HG02943 (cell line): Measurements from ENCODE around the gene RFX5.
"Not testable (repeated sequence)": the region's sequence is repeated elsewhere in the genome, so short reads cannot be mapped to it uniquely, and the experiment has no call there.

ENCODE experiments used
- ATAC-seq: cut with Tn5 transposase; IDR thresholded peaks from one replicate; pipeline ENCODE4 v1.9.1; 2021; ENCODE audit warnings: mild to moderate bottlenecking, low read depth, moderate library complexity; ENCODE audit not compliant: unreplicated experiment

RFX5 gene

DNA sequence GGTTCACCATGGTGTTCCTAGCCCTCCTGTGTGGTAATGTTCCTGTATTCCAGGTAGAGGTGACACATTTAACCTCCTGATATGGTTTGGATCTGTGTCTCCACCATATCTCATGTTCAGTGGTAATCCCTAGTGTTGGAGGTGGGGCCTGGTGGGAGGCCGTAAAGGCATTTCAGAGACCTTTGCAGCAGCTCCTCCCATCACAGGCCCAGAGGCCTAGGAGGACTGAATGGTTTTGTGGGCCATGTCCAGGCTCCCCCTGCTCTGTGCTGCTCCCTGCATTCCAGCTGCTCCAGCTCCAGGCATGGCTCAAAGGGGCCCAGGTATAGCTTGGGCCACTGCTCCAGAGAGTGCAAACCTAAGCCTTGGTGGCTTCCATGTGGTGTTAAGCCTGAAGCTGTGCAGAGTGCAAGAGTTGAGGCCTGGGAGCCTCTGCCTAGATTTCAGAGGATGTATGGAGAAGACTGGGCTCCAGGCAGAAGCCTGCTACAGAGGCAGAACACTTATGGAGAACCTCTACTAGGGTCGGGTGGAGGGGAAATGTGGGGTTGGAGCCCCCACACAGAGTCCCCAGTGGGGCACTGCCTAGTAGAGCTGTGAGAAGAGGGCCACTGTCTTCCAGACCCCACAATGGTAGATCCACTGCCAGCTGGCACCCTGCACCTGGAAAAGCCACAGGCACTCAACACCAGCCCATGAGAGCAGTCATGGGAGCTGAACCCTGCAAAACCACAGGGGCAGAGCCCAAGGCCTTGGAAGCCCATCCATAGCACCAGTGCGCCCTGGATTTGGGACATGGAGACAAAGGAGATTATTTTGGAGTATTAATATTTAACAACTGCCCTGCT is 15.5 kb upstream of the RFX5 start:
- ATAC-seq: no peak

DNA sequence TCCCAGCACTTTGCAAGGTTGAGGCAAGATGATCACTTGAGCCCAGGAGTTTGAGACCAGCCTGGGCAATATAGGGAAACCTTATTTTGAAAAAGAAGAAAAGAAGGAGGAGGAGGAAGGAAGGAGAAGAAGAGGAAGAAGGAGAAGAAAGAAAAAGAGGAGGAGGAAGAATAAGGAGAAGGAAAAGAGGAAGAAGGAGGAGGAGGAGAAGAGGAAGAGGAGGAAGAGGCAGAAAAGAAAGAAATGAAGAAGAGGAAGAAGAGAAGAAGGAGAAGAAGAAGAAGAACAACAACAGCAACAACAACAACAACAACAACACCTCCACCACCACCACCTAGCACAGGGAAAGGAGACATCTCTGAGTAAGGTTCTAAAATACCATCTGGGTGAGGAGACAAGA is 14.8 kb upstream of the RFX5 start:
- no peak for ATAC-seq

DNA sequence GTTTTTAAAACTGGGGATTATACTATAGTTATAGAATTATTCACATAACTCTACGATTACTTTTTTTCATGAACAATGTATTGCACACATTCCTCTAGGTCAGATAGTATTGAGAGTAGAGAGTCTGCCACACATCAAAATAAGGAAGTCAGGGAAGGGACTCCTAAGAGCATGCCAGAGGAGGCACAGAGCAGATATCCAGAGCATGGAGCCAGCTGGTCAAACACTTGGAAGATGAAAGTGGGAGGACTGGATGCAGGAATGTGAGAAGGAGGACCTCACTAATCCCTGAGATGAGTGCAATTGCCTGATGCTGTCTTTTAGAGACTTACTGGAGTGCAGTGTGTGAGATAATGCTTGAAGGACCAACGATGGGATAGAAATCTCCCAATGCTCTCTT is 9.6 kb upstream of the RFX5 start:
- ATAC-seq: no peak

DNA sequence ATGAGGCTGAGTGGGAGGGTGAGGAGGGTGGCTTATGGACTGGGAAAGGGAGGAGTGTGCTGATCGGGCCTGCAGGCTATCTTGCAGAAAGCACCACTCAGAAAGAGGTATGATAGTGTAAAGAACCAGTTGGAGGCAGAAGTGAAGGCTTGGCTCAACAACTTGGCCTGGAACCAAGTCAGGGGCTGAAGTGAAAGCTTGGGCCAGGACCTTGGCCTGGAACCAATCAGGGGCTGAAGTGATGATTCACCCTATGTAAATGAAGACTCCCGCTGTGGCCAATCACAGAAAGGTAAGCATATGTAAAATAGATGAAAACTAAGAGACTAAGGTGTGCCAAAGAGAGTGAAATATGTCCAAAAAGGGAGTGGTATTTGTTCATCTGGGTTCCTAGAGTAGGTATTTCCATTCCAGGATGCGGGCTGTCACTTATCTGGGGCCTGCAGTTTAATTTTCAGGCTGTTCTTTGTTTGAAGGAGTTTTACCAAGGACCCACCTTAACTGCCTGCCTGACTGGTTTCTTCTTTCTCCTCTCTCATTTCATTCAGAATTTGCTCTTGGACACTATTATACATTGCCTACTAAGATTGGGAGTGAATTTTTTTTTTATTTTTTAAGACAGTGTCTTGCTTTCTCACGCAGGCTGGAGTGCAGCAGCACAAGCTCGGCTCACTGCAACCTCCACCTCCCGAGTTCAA is 5.1 kb upstream of the RFX5 start:
- ATAC-seq: no peak

DNA sequence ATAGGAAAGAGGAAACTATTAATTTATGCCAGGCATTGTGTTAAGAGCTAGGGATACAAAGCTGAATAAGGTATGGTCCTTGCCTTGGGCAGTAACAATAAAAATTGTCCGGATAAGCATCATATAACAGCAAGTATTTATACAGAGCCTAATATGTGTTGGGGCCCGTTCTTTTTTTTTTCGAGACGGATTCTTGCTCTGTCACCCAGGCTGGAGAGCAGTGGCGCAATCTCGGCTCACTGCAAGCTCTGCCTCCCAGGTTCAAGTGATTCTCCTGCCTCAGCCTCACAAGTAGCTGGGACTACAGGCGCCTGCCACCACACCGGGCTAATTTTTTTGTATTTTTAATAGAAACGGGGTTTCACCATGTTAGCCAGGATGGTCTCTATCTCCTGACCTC is 3.3 kb upstream of the RFX5 start:
- ATAC-seq: not testable (repeated sequence)

DNA sequence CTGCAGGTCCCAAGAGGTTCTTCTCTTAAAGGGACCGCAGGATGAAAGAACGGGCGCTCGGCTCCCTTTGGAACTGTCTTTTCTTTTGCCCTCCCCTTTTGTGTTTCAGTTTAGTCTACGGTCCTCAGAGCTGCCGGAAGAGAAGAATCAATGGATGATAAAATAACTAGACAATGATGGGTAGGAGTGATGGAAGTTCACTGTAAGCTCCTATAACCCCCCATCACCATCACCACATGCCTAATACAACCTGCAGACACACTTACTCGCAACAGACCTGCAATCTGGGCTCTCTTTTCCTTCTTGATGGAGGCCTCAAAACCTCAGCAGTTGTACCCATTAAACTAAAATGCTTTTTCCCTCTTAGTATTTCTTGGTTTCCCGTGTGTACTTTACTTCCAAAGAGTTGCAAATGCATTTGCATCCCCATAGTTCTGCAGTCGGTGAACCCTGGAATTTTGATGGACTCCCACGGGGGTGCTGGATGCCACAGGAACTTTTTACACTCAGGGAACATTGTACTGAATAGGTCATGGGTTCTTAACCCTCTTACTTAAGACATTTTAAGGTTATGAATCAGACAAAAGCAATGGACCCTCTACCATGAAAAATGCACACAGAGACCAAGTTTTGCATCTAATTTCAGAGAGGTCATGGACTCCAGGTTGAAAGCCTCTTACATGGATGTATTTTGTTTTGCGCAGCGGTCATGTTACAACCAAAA is 633 bp upstream of the RFX5 start:
- ATAC-seq: no peak

DNA sequence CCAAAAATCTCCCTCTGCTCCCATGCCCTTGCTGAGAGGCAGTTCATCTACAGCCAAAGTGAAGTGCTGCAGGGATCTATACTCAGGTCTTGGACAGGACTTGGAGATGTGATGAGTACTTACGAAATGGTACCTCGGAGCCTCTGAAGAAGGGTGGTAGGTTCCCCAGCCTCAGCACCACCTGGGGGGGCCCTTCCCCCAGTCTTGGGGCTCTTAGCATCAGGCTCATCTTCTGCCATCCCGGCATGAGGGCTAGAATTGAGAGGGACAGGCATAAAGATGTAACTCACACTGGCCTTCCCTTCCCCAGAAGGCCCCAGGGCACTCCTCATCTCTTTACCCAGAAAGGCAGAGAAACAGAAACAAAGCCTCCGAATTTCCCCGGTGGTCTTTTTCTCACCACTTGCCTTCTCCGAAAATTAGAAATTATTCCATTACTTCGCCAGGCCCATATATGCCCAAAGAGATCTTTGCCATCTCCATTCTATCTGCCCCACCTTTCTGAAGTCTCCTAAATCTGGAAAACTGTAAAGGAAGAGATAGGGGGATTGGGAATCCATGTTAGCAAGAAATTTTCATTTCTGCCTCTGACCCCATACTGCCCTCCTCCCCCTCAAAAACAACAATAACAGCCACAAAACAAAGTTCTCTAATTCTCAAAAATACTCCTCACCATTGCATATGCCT is 827 bp downstream of the RFX5 start:
- no peak for ATAC-seq

DNA sequence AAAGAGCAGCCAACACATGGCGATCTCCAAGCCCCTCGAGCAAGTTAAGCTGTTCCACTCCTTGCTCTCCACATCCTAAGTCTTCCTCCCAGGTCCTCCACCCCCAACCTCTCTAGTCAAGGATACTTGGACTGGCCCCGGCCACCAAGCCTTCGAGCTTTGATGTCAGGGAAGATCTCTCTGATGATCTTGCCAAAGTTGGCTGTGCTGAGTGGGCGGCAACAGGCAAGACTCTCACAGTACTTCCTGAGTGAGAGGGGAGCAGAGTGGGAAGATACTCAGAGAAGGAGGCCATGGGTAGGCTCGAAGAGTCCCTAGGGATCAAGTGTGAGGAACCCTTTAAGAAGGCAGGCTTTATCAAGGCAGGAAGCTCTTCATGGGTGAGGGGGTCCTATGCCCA is 2.8 kb downstream of the RFX5 start:
- no peak for ATAC-seq

DNA sequence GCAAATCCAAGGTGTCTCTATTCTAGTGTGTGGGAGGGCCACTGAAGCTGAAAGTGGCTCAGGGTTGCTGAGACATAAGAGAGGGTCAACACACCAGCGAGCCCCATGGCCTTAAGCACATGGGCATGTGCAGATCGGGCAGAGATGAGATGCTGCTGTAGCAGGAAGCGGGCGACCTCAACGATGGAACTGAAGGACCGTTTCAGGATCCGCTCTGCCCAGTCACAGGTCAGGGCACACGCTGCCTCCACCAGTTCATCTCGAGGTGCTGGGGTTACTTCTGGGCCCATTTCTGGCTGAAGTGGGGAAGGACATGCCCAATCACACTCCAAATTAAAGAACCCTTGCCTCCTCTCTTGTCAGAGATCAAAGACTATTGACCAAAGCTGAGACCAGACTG is 3.5 kb downstream of the RFX5 start:
- ATAC-seq: no peak

DNA sequence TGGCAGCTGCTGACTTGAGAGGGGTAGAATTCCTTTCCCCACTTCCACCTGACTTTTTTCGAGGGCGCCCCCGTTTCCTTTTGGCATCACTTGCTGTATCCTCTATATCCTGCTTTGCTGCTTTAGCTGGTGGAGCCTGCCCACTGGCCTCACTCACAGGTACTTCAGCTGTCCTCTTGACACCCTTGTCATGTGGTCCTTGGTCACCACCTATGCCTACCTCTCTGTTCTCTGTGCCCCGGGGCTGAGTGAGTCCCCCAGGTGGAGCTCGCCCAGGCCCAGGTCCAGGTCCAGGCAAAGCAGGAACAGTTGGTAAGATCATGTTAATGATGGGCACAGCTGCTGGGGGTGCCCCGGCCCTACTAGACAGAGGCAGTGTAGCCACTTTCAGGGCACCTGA is 4.5 kb downstream of the RFX5 start:
- no peak for ATAC-seq

DNA sequence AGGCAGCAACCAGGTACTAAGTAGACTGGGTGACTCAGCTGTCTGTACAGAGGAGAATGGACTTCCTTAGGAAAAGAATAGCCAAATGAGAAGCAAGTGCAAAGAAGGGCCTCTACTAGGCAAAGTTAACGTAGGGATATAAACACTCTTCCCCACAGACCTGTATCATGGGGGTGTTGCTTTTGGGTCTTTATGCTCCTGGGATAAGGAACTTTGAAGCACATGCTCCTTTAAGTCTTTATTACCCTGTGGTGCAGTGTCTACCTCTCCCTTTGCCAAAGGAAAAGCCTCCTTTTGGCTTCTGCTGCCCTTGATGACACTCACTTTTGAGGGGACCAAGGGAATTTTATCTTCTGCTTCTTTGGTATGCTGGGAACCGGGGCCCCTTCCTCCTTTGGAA is 5.0 kb downstream of the RFX5 start:
- no peak for ATAC-seq

DNA sequence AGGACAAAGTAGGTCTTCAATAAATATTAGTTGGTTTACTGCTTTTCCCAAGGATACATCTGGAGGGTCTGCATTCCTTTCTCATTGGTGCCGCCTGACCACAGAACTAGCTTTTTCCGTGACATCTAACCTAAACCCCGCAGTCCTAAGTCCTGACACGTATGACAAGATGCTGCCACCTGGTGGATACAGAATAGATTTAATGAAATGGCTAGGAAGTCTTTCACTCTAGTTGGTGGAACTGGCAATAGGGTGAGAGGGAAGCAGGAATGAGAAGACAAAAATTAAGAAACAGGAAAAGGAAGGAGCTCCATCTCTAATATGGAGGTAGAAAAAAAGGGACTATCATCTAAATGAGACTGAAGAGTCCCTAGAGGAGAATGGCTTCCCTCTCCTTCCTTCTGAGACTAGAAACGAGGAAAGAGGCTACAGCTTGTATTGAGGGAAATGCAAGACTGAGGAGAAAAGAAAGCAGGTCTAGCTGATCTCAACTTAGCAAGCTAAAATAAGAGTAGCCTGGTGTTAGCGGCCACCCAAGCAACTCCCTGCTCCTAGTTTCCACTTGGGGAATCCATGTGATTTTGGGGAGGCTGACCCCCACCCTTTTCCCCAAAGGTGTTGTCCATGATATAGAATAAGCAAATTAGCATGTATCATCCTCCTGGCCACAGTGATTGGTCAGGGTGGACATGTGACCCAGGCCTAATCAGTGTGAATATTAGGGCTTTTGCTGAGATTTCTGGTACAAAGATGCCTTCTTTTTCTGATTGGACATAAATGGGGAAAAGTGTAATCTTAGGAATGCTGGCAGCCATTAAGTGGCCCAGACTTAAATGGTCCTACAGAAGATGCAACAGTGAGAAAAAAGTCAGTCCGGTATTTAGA is 5.9 kb downstream of the RFX5 start:
- no peak for ATAC-seq

DNA sequence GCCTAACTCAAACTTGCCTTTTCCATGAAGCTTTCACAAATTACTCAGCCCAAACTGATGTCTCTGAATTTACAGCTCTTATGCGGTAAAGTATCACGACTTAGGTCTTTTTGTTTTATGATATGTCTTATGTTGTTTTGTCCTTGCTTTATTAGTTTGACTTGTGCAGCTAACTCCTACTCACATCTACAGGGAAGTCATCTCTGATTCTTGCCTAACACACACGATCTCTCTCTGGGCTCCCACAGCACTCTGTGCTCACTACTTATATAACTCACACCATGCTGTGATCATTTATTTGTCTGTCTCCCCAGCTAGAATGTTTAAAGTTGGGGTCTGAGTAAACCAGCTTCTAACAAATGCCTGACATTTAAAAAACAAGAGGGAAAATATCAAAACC is 10.5 kb downstream of the RFX5 start:
- no peak for ATAC-seq

DNA sequence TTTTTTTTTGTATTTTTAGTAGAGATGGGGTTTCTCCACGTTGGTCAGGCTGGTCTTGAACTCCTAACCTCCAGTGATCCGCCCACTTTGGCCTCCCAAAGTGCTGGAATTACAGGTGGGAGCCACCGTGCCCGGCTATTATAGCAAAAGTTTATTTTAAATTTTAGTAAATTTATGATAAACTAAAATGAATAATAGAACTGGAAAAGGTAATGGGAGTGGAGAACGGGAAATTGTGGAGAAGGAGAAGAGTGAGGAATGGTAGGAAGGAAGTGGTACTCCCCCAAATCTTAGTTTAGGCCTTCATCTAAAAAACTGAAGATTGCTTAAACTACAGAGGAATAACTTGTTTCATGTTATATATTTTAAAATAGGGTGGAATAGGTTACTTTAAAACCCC is 12.2 kb downstream of the RFX5 start:
- no peak for ATAC-seq

DNA sequence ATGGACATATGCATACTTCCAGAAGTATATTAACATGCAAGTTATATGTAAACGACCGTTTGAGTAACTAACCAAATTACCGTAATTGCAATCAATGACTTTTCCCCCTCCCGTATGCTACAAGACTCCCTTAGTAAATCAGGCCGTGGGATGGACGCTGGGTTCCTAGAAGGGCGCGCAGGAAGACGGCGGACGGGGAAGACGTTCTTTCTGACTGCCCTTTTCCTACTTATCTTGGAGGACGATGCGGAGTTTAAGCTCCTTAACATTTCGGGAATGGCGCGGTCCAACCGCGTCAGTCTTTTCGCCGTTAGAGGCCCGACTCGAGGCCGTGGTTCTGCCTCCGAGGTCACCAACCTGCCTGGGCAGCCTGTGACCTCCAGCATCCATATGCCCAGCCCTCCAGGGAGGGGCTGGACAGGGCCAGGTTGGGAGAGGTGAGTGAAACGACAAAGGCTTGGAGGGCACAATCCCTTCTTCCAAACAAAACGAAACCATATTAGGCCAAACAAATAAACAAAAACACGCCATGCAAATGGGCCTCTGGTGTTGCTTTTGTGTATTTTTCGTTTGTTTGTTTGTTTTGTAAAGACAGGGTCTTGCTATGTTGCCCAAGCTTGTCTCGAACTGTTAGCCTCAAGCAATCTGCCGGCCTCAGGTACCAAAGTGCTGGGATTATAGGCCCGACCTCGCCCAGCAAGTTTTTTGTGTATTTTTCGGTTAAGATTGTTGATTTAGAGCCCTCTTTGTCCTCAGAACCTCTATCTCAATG is 19.0 kb downstream of the RFX5 start:
- ATAC-seq: no peak

DNA sequence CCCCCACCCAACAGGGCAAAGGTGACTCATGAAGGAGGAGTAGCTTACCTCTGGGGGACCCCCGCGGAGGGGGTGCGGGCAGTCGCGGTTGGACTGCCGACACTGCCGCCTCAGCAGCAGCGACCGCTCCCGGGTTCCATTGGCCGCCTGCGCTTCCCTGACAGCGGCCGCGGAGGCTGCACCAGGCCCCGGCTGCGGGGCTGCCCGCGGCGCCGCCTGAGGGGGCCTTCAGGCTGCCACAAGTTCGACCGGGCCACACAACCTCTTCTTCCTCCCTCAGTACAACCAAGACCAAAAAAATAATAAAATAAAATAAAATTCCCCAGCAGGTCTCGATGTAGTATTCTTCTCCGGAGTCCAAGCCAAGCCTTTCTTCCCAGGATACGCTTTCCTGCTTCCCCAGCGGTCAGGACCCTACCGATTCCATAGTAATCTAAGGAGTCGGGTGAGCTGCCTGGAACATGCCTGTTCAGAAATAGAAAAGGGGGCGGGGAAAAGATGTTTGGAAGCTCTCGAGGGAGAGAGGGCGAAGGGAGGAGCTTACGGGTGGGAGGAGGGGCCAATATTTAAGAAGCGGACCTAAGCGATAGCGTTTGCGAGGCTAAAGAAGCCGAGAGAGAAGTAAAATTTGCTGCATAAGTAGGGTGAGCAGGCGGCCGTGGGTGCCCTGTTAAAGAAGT is 19.7 kb downstream of the RFX5 start, which contains the start of gene PI4KB:
Gene PI4KB, minus strand, starts transcription at position 194 of the 680 bp plus-strand sequence. CDS start 10,935 bp downstream, outside the sequence.
- peak; percentile 71 for ATAC-seq

DNA sequence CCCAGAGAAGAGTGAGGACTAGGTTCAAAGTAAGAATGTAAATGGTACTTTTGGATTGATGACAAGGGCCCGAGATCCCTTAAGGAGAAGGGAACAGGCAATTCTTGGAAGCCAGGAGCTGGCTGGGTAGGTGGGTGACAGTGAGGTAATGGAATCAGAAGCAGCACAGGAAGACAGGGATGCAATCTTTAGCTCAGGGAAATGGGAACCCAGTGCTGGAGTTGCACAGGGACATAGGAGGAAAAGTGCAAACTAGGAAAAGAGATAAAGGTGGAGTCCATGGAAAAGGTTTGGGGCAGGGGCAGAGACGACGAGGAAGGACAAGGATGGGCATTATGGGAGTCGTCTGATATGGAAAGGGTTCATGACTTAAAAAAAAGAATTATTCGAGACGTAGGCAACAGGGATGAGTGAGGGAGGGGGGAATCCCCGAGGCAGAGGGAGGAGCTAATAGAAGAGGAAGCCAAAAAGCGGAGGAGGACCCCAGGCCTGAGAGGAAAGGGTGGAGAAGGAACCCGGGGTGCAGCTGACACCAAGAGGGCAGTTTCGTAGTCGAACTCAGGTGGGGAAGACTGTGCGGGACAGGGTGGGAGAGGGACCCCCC is 20.3 kb downstream of the RFX5 start:
- peak; percentile 38 for ATAC-seq
